Measurements from ENCODE around the gene KCNQ5.
"Not testable (repeated sequence)": the region's sequence is repeated elsewhere in the genome, so short reads cannot be mapped to it uniquely, and the experiment has no call there.

The KCNQ5 gene

DNA sequence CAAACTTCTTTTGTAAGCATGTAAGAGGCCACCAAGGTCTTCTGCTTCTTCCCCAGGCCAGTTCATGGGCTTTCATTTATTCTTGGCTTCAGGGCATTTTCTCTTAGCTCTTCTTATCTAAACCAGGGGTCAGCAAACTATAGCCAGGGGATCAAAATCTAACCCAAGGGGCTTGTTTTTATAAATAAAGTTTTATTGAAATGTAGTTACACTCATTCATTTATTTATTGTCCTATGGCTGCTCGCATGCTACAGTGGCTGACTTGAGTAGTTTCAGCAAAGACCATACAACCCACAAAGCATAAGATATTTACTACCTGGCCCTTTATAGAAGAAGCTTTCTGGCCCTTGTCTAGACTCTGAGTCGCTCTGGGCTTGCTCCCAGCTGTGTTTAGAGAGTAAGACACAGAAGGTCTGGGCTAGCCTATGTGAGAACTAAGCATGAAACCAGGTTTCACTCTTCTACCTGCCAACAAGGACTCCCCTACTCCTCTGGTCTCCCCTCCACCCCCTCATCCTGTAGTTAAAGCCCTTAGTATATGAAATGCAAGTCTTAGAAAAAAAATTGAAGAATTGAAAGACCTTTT is 560.2 kb downstream of the KCNQ5 start:
- DNase-seq (ENCODE audit: low read depth): no peak

DNA sequence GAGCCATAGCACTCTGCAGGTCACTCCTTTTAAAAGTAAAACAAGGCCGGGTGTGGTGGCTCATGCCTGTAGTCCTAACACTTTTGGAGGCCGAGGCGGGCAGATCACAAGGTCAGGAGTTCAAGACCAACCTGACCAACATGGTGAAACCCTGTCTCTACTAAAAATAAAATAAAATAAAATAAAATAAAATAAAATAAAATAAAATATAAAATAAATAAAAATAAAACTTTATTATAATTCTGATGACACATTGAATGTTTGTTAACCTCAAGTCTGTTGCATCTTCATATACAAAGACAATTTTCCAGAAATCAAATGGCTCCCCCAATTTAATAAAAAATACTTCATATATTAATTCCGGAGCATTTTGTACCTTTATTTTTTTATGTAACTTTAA is 571.4 kb downstream of the KCNQ5 start:
- not testable (repeated sequence) for DNase-seq (ENCODE audit: low read depth)

DNA sequence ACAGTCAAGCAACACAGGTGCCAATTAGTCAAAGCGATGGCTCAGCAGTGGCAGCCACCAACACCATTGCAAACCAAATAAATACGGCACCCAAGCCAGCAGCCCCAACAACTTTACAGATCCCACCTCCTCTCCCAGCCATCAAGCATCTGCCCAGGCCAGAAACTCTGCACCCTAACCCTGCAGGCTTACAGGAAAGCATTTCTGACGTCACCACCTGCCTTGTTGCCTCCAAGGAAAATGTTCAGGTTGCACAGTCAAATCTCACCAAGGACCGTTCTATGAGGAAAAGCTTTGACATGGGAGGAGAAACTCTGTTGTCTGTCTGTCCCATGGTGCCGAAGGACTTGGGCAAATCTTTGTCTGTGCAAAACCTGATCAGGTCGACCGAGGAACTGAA is 572.9 kb downstream of the KCNQ5 start:
- DNase-seq (ENCODE audit: low read depth): no peak

DNA sequence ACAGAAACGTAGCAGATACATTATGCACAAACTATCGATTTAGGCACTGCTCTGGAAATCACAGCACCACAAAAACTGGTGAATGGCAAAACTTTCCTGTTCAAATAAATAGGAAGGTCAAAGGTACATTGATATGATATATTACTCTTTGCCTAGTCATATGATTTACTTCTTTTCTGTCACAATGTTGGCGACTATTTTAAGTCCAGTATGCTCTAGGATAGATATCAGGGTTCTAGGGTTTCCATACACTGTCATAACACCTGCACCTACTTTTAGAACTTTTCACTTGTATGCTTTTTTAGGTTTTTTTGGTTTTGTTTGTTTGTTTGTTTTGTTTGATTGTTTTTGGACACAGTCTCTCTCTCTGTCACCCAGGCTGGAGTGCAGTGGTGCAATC is 578.4 kb downstream of the KCNQ5 start:
- no peak for DNase-seq (ENCODE audit: low read depth)

DNA sequence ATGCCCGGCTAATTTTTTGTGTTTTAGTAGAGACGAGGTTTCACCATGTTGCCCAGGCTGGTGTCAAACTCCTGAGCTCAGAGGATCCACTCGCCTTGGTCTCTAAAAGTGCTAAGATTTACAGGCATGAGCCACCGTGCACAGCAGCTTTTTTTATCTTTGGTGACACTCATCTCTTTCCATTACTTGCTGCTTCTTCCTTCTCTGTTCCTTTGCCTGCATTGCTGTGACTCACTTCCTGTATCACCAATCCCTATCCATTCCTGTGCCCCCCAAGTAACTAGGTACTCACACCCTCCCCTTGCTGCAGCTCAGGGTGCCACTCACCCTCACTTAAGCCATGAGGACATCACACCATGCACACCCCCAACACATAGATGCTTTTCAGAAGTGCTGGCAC is 578.9 kb downstream of the KCNQ5 start:
- DNase-seq (ENCODE audit: low read depth): no peak

DNA sequence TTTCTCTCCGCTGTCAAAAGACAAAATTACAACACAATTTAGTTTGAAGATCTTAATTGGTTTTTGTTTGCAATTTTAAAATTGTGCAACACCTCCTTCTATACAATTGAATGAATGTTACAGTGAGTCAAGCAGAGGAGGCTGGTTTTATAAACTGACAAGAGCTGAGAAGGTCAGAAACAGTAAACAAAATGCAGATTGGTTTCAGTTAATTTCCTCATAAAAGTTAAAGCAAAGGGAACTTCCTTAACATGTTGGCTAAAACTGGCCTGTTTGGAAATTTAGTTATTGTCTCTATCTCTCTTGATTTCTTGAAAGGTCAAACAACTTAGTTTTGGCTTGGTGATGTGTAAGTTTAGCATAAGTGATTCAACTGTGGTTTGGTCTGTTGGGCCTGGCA is 581.2 kb downstream of the KCNQ5 start:
- no peak for DNase-seq (ENCODE audit: low read depth)

DNA sequence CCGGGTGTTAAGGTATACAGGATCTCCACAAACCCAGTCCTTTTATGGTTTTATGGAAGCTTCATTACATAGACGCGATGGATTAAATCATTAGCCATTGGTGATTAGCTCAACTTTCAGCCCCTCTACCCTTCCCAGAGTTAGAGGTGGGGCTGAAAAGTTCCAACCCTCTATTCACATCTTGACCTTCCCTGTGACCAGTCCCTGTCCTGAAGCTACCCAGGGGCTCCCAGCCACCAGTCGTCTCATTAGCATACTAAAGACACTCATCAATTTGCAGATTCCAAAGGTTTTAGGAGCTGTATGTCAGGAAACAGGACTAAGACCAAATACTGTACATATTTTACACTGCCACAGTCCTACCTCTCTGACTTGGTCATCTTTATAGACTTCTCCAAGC is 582.4 kb downstream of the KCNQ5 start:
- no peak for DNase-seq (ENCODE audit: low read depth)

DNA sequence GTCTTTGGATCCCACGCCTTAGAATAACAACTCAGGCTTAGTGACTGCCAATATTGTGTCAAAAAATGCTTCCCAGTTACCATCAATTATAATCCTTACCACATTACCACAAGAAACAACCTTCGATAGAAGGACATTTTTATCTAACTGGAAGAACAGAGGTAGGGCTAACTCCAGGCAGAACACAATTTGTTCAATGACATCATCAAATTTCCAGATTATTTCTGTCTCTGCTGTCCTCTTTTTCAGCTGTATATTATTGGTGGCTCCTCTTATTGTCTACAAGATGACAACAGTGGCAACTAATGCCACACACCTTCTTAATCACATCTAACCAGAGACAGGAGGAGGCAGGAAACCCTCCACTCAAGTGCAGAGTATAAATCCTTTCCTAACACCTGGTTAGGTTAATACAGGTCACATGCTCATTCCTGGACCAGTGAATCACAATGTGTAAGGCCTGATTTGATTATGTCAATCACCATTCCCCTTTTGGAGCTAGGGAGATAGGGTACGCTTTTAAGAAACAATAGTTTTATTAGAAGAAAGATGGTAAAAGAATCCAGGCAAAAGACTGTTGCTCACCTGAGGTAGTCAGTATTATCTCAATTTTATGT is 585.5 kb downstream of the KCNQ5 start:
- no peak for DNase-seq (ENCODE audit: low read depth)

DNA sequence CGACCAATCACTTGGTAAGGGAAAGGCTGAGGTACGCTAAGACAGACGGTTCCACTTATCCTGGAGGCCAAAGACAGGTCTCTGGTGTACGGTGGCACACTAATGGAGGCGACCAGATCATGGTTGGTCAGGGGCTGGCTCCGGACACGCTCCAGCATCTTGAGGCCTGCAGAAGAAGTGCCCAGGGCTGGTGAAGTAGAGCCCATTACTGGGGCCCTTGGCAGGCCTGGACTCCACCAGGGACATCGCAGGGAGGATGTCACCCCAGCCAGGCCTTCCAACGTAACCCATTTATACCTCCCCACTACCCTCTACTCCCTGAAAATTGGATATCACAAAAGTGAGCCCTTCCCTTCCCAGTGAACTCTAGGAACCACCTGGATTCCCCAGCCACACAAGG is 587.3 kb downstream of the KCNQ5 start:
- no peak for DNase-seq (ENCODE audit: low read depth)

DNA sequence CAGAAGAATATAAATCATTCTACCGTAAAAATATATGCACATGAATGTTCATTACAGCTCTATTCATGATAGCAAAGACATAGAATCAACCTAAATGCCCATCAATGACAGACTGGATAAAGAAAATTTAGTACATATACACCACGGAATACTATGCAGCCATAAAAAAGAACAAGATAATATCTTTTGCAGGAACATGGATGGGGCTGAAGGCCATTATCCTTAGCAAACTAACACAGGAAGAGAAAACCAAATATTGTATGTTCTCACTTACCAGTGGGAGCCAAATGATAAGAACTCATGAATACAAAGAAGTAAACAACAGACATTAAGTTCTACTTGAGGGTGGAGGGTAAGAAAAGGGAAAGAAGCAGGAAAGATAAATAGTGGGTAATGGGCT is 595.0 kb downstream of the KCNQ5 start:
- DNase-seq (ENCODE audit: low read depth): no peak

DNA sequence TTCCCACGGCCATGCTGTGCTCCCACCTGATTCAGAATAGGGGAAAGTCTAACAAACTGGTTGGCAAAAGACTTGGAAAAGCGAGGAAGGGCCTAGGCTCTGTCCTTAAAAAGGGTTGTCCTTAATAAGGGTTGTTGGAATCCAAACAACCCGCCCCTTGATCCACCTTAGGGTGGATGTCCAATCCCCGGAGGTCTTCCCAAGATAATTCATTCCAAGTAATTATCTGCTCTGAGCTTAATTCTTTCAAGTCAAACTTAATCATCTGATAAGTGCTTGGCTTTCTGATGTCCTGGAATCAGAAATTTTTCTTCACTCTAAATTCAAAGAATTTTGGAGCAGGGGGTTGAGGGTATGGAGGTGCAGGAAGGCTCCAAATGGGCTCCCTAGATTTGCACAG is 603.5 kb downstream of the KCNQ5 start, which contains the start of gene KHDC1L:
Gene KHDC1L (minus strand): TSS at position 101 of the 400 bp plus-strand sequence. CDS start 88 bp downstream, at position 13.
- DNase-seq (ENCODE audit: low read depth): no peak

DNA sequence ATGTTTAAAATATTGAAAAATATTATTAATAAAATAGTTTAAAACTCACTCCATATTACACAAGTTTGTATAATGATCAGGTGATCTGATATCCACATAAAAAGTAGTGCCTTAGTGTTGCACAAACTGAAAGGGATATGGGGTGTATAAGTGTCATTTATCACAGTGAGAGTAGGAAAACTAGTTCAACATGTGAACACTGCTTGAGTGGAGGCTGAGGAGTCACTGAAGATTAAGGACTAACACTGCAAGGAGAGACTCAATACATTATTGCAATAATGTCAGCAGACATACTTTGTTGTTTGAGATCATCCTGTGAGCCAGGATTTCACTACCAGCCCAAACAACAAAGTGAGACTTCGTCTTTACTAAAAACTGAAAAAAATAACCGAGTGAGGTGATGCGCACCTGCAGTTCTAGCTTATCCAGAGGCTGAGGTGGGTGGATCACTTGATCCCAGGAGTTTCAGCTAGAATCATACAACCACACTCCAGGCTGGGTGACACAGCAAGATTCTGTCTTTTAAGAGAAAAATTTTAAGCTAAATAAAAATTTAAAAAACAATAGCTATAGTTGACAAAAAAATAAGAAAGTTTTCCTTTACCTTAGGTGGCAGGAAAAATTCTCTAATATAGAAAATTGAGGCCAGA is 605.9 kb downstream of the KCNQ5 start:
- DNase-seq (ENCODE audit: low read depth): no peak

DNA sequence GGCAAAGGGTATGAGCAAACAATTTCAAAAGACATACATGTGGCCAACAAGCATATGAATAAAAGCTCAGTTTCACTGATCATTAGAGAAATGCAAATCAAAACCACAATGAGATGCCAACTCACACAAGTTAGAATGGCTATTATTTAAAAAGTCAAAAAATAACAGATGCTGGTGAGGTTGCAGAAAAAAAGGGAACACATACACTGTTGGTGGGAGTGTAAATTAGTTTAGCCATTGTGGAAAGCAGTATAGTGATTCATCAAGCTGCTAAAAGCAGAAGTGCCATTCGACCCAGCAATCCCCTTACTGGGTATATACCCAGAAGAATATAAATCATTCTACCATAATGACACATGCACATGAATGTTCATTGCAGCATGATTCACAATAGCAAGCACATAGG is 610.1 kb downstream of the KCNQ5 start:
- no peak for DNase-seq (ENCODE audit: low read depth)

DNA sequence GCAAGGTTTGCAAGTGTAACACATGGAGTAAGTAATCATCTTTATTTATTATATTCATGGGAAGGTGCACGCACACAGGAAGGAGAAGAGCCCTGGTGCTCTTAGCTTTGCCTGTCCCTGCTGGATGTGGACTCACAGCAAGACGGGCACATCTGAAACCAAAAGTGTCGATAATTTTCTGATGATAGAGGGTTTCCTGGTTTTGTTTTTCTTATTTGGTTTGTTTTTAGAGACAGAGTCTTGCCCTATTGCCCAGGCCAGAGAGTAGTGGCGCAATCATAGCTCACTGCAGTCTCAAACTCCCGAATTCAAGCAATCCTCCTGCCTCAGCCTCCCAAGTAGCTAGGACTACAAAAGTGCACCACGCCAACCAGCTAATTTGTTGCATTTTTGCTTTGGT is 611.2 kb downstream of the KCNQ5 start:
- no peak for DNase-seq (ENCODE audit: low read depth)

DNA sequence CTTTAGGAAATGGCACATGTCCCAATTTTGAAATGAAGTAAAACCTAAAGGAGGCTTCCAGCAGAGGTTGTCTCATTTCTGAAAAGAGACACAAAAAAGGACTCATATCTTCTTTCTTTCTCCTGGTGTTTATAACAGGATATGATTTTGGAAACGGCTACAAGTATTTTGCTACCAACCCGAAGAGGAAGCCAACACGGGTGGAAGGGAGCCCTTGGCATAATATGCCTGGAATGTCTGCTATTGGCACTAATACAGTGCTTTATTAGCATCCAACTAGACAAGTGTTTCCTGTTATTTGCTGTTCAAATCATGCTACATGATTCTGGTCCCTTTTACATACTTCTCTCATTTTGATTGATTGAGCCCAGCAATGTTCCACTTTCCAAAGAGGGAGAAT is 612.1 kb downstream of the KCNQ5 start:
- DNase-seq (ENCODE audit: low read depth): not testable (repeated sequence)

DNA sequence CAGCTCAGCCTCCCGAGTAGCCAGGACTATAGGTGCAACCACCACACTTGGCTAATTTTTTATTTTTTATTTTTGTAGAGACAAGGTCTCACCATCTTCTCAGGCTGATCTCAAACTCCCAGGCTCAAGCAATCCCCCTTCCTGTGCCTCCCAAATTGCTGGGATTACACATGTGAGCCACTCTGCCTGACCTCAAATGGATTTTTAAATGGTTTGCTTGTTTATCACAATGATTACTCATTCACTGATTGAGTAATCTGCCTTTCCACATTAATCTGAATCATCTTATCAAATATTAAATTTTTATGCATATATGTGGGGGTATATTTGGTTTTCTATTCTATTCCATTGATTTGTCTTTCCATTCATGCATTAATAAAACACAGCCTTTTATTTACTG is 612.9 kb downstream of the KCNQ5 start:
- DNase-seq (ENCODE audit: low read depth): no peak

DNA sequence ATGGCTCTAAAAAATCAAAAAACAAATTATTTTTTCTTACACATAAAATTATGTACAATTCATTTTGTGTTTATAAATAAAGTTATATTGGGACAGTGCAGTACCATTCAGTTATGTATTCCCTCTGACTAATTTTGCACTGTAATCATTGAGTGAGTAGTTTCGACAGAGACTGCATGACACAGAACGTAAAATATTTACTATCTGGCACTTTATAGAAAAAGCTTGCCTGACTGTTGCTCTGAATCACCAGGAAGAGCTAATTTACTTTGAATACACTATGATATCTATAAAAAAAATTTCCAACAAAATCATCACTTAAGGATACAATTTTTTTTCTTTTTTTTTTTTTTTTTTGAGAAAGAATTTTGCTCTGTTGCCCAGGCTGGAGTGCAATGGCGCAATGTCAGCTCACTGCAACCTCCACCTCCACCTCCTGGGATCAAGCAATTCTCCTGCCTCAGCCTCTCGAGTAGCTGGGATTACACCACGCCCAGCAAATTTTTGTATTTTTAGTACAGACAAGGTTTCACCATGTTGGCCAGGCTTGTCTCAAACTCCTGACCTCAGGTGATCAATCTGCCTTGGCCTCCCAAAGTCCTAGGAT is 614.4 kb downstream of the KCNQ5 start:
- DNase-seq (ENCODE audit: low read depth): no peak

DNA sequence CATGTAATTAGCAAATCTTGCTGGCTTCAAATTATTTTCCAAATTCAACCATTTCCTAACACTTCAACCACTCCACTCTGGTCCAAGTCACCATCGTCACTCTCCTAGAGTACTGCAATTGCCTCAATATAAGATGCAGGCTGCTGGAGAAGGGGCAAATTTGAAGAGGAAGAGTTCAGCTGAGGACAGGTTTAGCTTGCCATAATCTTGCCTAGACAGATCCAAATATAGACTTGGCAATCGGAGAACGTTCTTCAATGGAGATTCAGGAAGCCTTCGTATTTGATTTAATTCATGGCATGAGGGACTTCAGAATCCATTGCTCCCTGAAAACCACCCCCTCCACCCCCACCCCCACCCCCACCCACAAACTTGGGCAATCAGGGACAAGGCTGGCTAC is 618.9 kb downstream of the KCNQ5 start:
- no peak for DNase-seq (ENCODE audit: low read depth)

DNA sequence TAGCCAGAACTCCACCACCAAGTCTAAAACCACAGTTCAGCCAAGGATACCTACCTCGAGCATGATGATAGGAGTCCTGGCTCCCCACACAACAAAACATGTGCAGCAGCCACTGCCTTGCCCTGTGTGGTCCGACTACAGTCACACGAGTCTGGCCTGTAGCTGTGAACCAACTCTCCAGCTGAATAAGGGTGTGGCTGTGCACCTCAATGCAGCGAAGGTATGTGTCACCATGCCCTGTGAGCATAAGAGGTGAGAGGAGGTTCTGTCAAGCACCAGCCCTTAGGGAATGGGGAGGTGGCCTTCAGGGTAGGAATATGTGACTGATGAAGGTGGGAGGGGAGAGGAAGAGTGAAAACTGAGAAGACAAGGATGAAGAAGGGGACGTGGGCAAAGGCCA is 620.1 kb downstream of the KCNQ5 start:
- DNase-seq (ENCODE audit: low read depth): no peak
